ENCODE measurements around the gene CLPTM1L.
"Not testable (repeated sequence)": the region's sequence is repeated elsewhere in the genome, so short reads cannot be mapped to it uniquely, and the experiment has no call there.

CLPTM1L gene

GRCh38 chr5:1380011-1380817, 35.3 kb upstream of the CLPTM1L start:
- no peak for DNase-seq (ENCODE audit: low spot score)

- DNase-seq (ENCODE audit: low spot score), result no peak
These were observed 34.2 kb upstream of the CLPTM1L start for GRCh38 chr5:1378866-1379659.

- DNase-seq (ENCODE audit: low spot score), result no peak
These were observed 33.2 kb upstream of the CLPTM1L start for GRCh38 chr5:1378096-1378495.

GRCh38 chr5:1376981-1377380, 32.1 kb upstream of the CLPTM1L start:
- DNase-seq (ENCODE audit: low spot score), result no peak

- DNase-seq (ENCODE audit: low spot score), result no peak
These were observed 31.2 kb upstream of the CLPTM1L start for GRCh38 chr5:1375871-1376810.

- DNase-seq (ENCODE audit: low spot score), result no peak
These were observed 29.8 kb upstream of the CLPTM1L start for GRCh38 chr5:1374679-1375055.

GRCh38 chr5:1374030-1374678, 29.3 kb upstream of the CLPTM1L start:
- no peak for DNase-seq (ENCODE audit: low spot score)

- not testable (repeated sequence) for DNase-seq (ENCODE audit: low spot score)
These were observed 27.1 kb upstream of the CLPTM1L start for GRCh38 chr5:1371972-1372342.

- no peak for DNase-seq (ENCODE audit: low spot score)
These were observed 26.5 kb upstream of the CLPTM1L start for GRCh38 chr5:1371218-1371971.

GRCh38 chr5:1370006-1370405, 25.1 kb upstream of the CLPTM1L start:
- no peak for DNase-seq (ENCODE audit: low spot score)

- no peak for DNase-seq (ENCODE audit: low spot score)
These were observed 23.9 kb upstream of the CLPTM1L start for GRCh38 chr5:1368756-1369155.

GRCh38 chr5:1368236-1368635, 23.3 kb upstream of the CLPTM1L start:
- no peak for DNase-seq (ENCODE audit: low spot score)

- DNase-seq (ENCODE audit: low spot score), result no peak
These were observed 22.2 kb upstream of the CLPTM1L start for GRCh38 chr5:1367149-1367548.

- DNase-seq (ENCODE audit: low spot score), result no peak
These were observed 21.6 kb upstream of the CLPTM1L start for GRCh38 chr5:1366514-1366913.

- DNase-seq (ENCODE audit: low spot score), result no peak
These were observed 19.3 kb upstream of the CLPTM1L start for GRCh38 chr5:1364211-1364610.

GRCh38 chr5:1363581-1363980, 18.7 kb upstream of the CLPTM1L start:
- DNase-seq (ENCODE audit: low spot score), result no peak

GRCh38 chr5:1363160-1363559, 18.3 kb upstream of the CLPTM1L start:
- DNase-seq (ENCODE audit: low spot score), result no peak

- no peak for DNase-seq (ENCODE audit: low spot score)
These were observed 17.5 kb upstream of the CLPTM1L start for GRCh38 chr5:1362242-1363015.

- no peak for DNase-seq (ENCODE audit: low spot score)
These were observed 16.0 kb upstream of the CLPTM1L start for GRCh38 chr5:1360861-1361260.

GRCh38 chr5:1360367-1360766, 15.5 kb upstream of the CLPTM1L start:
- DNase-seq (ENCODE audit: low spot score), result not testable (repeated sequence)
